HEK293 (cell line): Measurements from ENCODE around the gene CASKIN2.

ENCODE experiments used
- BCL11A ChIP-seq: fragments of 450-650 bp; formaldehyde crosslinking; IDR thresholded peaks from 2 replicates; pipeline ENCODE4 v1.5.1; 2016; ENCODE audit warnings: low read depth, missing biosample characterization, missing genetic modification characterization
- GLIS1 ChIP-seq: fragments of 450-650 bp; formaldehyde crosslinking; IDR thresholded peaks from 2 replicates; pipeline ENCODE4 v1.5.1; 2016; ENCODE audit warnings: missing biosample characterization, missing genetic modification characterization
- HIC1 ChIP-seq: fragments of 450-650 bp; formaldehyde crosslinking; IDR thresholded peaks from 2 replicates; pipeline ENCODE4 v1.5.1; 2016; ENCODE audit warnings: missing biosample characterization, missing genetic modification characterization
- KLF10 ChIP-seq: fragments of 450-650 bp; IDR thresholded peaks from 2 replicates; pipeline ENCODE4 v1.5.1; 2018; ENCODE audit warnings: missing biosample characterization, mild to moderate bottlenecking, missing genetic modification characterization
- KLF9 ChIP-seq: fragments of 450-650 bp; formaldehyde crosslinking; IDR thresholded peaks from 2 replicates; pipeline ENCODE4 v1.5.1; 2016; ENCODE audit warnings: missing biosample characterization, missing genetic modification characterization, low read depth
- OSR2 ChIP-seq: fragments of 450-650 bp; formaldehyde crosslinking; IDR thresholded peaks from 2 replicates; pipeline ENCODE4 v1.5.1; 2016; ENCODE audit warnings: missing biosample characterization, missing genetic modification characterization
- PBX3 ChIP-seq: sonication (generic); formaldehyde crosslinking; IDR thresholded peaks from 2 replicates; pipeline ENCODE4 v1.8.1; 2022; ENCODE audit warnings: mild to moderate bottlenecking, moderate library complexity, missing genetic modification reagents
- REPIN1 ChIP-seq: fragments of 450-650 bp; formaldehyde crosslinking; IDR thresholded peaks from 2 replicates; pipeline ENCODE4 v1.5.1; 2017; ENCODE audit warnings: missing biosample characterization, missing genetic modification characterization, low read depth
- SCRT2 ChIP-seq: fragments of 450-650 bp; formaldehyde crosslinking; IDR thresholded peaks from 2 replicates; pipeline ENCODE4 v1.5.1; 2016; ENCODE audit warnings: missing biosample characterization, missing genetic modification characterization
- WT1 ChIP-seq: fragments of 450-650 bp; formaldehyde crosslinking; IDR thresholded peaks from 2 replicates; pipeline ENCODE4 v1.5.1; 2016; ENCODE audit warnings: missing biosample characterization, missing genetic modification characterization
- ZBTB21 ChIP-seq: fragments of 450-650 bp; formaldehyde crosslinking; IDR thresholded peaks from 2 replicates; pipeline ENCODE4 v1.5.1; 2017; ENCODE audit warnings: missing biosample characterization, missing genetic modification characterization
- ZFHX2 ChIP-seq: fragments of 450-650 bp; formaldehyde crosslinking; conservative IDR thresholded peaks from 2 replicates; pipeline ENCODE4 v1.5.1; 2016; ENCODE audit warnings: missing biosample characterization, missing genetic modification characterization
- ZFP3 ChIP-seq: fragments of 450-650 bp; formaldehyde crosslinking; IDR thresholded peaks from 2 replicates; pipeline ENCODE4 v1.5.1; 2016; ENCODE audit warnings: low read depth, missing biosample characterization, missing genetic modification characterization
- ZNF10 ChIP-seq: fragments of 450-650 bp; formaldehyde crosslinking; IDR thresholded peaks from 2 replicates; pipeline ENCODE4 v1.5.1; 2017; ENCODE audit warnings: missing biosample characterization, missing genetic modification characterization
- ZNF211 ChIP-seq: fragments of 450-650 bp; formaldehyde crosslinking; IDR thresholded peaks from 2 replicates; pipeline ENCODE4 v1.5.1; 2016; ENCODE audit warnings: low read depth, missing biosample characterization, missing genetic modification characterization
- ZNF324 ChIP-seq: fragments of 450-650 bp; formaldehyde crosslinking; IDR thresholded peaks from 2 replicates; pipeline ENCODE4 v1.5.1; 2016; ENCODE audit warnings: missing biosample characterization, missing genetic modification characterization
- ZNF37A ChIP-seq: fragments of 450-650 bp; IDR thresholded peaks from 2 replicates; pipeline ENCODE4 v1.5.1; 2018; ENCODE audit warnings: missing biosample characterization, missing genetic modification characterization
- ZNF404 ChIP-seq: fragments of 450-650 bp; formaldehyde crosslinking; IDR thresholded peaks from 2 replicates; pipeline ENCODE4 v1.5.1; 2017; ENCODE audit warnings: missing biosample characterization, missing genetic modification characterization
- ZNF423 ChIP-seq: fragments of 450-650 bp; formaldehyde crosslinking; IDR thresholded peaks from 2 replicates; pipeline ENCODE4 v1.5.1; 2016; ENCODE audit warnings: missing biosample characterization, missing genetic modification characterization
- ZNF426 ChIP-seq: fragments of 450-650 bp; formaldehyde crosslinking; IDR thresholded peaks from 2 replicates; pipeline ENCODE4 v1.5.1; 2017; ENCODE audit warnings: missing biosample characterization, missing genetic modification characterization, mild to moderate bottlenecking, inconsistent platforms, moderate library complexity
- ZNF513 ChIP-seq: fragments of 450-650 bp; IDR thresholded peaks from 2 replicates; pipeline ENCODE4 v1.5.1; 2018; ENCODE audit warnings: missing biosample characterization, missing genetic modification characterization
- ZNF580 ChIP-seq: fragments of 450-650 bp; formaldehyde crosslinking; IDR thresholded peaks from 2 replicates; pipeline ENCODE4 v1.5.1; 2016; ENCODE audit warnings: missing biosample characterization, missing genetic modification characterization
- ZNF76 ChIP-seq: fragments of 450-650 bp; formaldehyde crosslinking; IDR thresholded peaks from 2 replicates; pipeline ENCODE4; 2016; ENCODE audit warnings: low read depth, missing biosample characterization, missing genetic modification characterization, borderline replicate concordance
- ZNF777 ChIP-seq: fragments of 450-650 bp; formaldehyde crosslinking; IDR thresholded peaks from 2 replicates; pipeline ENCODE4 v1.5.1; 2017; ENCODE audit warnings: missing biosample characterization, missing genetic modification characterization, borderline replicate concordance
- ZNF785 ChIP-seq: fragments of 450-650 bp; formaldehyde crosslinking; IDR thresholded peaks from 2 replicates; pipeline ENCODE4 v1.5.1; 2016; ENCODE audit warnings: missing biosample characterization, missing genetic modification characterization
- TF ChIP-seq, protein P1 (sequence below): fragments of 450-650 bp; formaldehyde crosslinking; IDR thresholded peaks from 2 replicates; pipeline ENCODE4; 2016; ENCODE audit warnings: missing biosample characterization, missing genetic modification characterization
- TF ChIP-seq, protein P2 (sequence below): fragments of 450-650 bp; formaldehyde crosslinking; IDR thresholded peaks from 2 replicates; pipeline ENCODE4 v1.5.1; 2016; ENCODE audit warnings: missing biosample characterization, missing genetic modification characterization
- TF ChIP-seq, protein P3 (sequence below): fragments of 450-650 bp; formaldehyde crosslinking; IDR thresholded peaks from 2 replicates; pipeline ENCODE4 v1.5.1; 2016; ENCODE audit warnings: missing biosample characterization, missing genetic modification characterization, borderline replicate concordance
- TF ChIP-seq, protein P4 (sequence below): fragments of 450-650 bp; formaldehyde crosslinking; IDR thresholded peaks from 2 replicates; pipeline ENCODE4 v1.5.1; 2016; ENCODE audit warnings: missing biosample characterization, missing genetic modification characterization

CASKIN2 gene

DNA sequence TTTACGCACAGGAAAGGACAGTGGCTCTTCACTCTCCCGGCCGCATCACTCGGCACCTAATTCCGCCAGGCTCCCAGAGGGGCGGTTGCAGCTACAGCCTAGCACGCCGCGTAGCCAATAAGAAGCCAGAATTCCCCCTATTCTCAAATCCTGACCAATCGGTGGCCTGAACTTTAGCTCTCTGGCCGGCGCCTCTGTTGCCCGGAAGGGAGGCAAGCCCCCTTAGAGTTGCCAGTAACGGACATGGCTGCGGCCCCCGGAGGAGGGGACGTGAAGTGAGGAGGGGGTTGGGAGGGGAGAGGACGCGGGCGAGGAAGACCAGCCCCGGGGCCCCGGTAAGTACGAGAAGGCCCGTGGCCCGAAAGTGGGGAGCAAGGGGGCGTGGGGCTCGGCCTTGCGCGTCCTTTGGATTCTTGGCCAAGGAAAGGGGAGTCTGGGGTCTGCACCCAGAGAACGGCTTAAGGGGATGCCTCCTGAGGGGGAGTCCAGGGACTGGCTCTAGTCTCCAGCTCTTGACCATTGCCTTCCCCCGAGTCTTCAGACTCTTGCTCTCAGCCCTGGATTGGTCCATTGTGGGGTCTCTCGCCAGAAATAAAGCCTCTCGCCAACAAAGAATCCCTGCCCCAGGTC is 58.8 kb downstream of the CASKIN2 start, which contains the start of gene TMEM94 (continued):
- TF ChIP-seq WT1 (tag by site-specific recombination) = peak; percentile 99
- no peak for TF ChIP-seq ZFHX2
- TF ChIP-seq ZNF785 (tag by site-specific recombination) = no peak
- TF ChIP-seq PBX3 (CRISPR knock-in tag) = no peak
- TF ChIP-seq HIC1 (tag by site-specific recombination) = no peak
- TF ChIP-seq, protein P1, sequence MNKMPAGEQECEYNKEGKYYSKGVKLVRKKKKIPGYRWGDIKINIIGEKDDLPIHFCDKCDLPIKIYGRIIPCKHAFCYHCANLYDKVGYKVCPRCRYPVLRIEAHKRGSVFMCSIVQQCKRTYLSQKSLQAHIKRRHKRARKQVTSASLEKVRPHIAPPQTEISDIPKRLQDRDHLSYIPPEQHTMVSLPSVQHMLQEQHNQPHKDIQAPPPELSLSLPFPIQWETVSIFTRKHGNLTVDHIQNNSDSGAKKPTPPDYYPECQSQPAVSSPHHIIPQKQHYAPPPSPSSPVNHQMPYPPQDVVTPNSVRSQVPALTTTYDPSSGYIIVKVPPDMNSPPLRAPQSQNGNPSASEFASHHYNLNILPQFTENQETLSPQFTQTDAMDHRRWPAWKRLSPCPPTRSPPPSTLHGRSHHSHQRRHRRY = 0 out of 2 replicates have a peak, but pooled peaks have one; percentile 9
- no peak for TF ChIP-seq SCRT2 (tag by site-specific recombination)
- no peak for TF ChIP-seq ZNF211 (tag by site-specific recombination)
- no peak for TF ChIP-seq ZNF404 (tag by site-specific recombination)
- TF ChIP-seq KLF9 (tag by site-specific recombination) = peak; percentile 92
- no peak for TF ChIP-seq BCL11A (tag by site-specific recombination)
- no peak for TF ChIP-seq ZNF426
- TF ChIP-seq GLIS1 (tag by site-specific recombination) = peak; percentile 88
- TF ChIP-seq, protein P2, sequence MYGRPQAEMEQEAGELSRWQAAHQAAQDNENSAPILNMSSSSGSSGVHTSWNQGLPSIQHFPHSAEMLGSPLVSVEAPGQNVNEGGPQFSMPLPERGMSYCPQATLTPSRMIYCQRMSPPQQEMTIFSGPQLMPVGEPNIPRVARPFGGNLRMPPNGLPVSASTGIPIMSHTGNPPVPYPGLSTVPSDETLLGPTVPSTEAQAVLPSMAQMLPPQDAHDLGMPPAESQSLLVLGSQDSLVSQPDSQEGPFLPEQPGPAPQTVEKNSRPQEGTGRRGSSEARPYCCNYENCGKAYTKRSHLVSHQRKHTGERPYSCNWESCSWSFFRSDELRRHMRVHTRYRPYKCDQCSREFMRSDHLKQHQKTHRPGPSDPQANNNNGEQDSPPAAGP = peak; percentile 27; the same call in 1 of the 2 replicates
- no peak for TF ChIP-seq ZNF777 (tag by site-specific recombination)
- TF ChIP-seq, protein P3, sequence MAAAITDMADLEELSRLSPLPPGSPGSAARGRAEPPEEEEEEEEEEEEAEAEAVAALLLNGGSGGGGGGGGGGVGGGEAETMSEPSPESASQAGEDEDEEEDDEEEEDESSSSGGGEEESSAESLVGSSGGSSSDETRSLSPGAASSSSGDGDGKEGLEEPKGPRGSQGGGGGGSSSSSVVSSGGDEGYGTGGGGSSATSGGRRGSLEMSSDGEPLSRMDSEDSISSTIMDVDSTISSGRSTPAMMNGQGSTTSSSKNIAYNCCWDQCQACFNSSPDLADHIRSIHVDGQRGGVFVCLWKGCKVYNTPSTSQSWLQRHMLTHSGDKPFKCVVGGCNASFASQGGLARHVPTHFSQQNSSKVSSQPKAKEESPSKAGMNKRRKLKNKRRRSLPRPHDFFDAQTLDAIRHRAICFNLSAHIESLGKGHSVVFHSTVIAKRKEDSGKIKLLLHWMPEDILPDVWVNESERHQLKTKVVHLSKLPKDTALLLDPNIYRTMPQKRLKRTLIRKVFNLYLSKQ (tag by site-specific recombination) = no peak
- TF ChIP-seq, protein P4, sequence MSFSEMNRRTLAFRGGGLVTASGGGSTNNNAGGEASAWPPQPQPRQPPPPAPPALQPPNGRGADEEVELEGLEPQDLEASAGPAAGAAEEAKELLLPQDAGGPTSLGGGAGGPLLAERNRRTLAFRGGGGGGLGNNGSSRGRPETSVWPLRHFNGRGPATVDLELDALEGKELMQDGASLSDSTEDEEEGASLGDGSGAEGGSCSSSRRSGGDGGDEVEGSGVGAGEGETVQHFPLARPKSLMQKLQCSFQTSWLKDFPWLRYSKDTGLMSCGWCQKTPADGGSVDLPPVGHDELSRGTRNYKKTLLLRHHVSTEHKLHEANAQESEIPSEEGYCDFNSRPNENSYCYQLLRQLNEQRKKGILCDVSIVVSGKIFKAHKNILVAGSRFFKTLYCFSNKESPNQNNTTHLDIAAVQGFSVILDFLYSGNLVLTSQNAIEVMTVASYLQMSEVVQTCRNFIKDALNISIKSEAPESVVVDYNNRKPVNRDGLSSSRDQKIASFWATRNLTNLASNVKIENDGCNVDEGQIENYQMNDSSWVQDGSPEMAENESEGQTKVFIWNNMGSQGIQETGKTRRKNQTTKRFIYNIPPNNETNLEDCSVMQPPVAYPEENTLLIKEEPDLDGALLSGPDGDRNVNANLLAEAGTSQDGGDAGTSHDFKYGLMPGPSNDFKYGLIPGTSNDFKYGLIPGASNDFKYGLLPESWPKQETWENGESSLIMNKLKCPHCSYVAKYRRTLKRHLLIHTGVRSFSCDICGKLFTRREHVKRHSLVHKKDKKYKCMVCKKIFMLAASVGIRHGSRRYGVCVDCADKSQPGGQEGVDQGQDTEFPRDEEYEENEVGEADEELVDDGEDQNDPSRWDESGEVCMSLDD (tag by site-specific recombination) = peak; percentile 91
- peak; percentile 92 for TF ChIP-seq ZNF76 (tag by site-specific recombination)
- TF ChIP-seq ZNF513 (tag by site-specific recombination) = peak; percentile 37; the same call in 1 of the 2 replicates
- TF ChIP-seq ZNF37A (tag by site-specific recombination) = no peak
- TF ChIP-seq KLF10 = peak; percentile 96
- TF ChIP-seq ZNF580 (tag by site-specific recombination) = peak; percentile 91
- TF ChIP-seq ZFP3 (tag by site-specific recombination) = no peak
- no peak; the same call in 1 of the 2 replicates for TF ChIP-seq OSR2 (tag by site-specific recombination)
- TF ChIP-seq REPIN1 (tag by site-specific recombination) = no peak
- no peak; the same call in 1 of the 2 replicates for TF ChIP-seq ZNF324 (tag by site-specific recombination)
- no peak for TF ChIP-seq ZNF423 (tag by site-specific recombination)
- TF ChIP-seq ZBTB21 = no peak
- 0 out of 2 replicates have a peak, but pooled peaks have one; percentile 43 for TF ChIP-seq ZNF10 (tag by site-specific recombination)
